ENCODE data around the gene BAX.

GRCh38 chr19:48918801-48919247 is 35.9 kb upstream of the BAX start:
- TF ChIP-seq POLR2A (IDR thresholded peaks at IDR 0.05): no peak
- no peak for TF ChIP-seq CTCF (IDR thresholded peaks at IDR 0.05)

Data from tibial nerve (tissue), 3 donors.